Measurements from ENCODE around the gene TNFAIP1.
"Not testable (repeated sequence)": the region's sequence is repeated elsewhere in the genome, so short reads cannot be mapped to it uniquely, and the experiment has no call there.

The TNFAIP1 gene

GRCh38 chr17:28335201-28335958 is at the start of gene TNFAIP1, which contains the start of gene IFT20:
TNFAIP1 (plus strand) TSS chr17:28335761; CDS start chr17:28339522, 3,761 bp downstream.
IFT20 (minus strand) TSS chr17:28335472; CDS start chr17:28331985, 3,487 bp downstream.
- TF ChIP-seq CTCF (IDR thresholded peaks at IDR 0.05; ENCODE audit: borderline replicate concordance, insufficient read depth, low read depth, low read length): no peak
- H3K4me3 ChIP-seq (ENCODE audit: low read depth, low read length): peak within 1 kb of the TSS; percentile 82

- no peak for TF ChIP-seq CTCF (IDR thresholded peaks at IDR 0.05; ENCODE audit: borderline replicate concordance, insufficient read depth, low read depth, low read length)
- no peak overlapping the region for H3K4me3 ChIP-seq (ENCODE audit: low read depth, low read length)
These were observed 49.6 kb upstream of the TNFAIP1 start for GRCh38 chr17:28285965-28286364.

- no peak for TF ChIP-seq CTCF (IDR thresholded peaks at IDR 0.05; ENCODE audit: borderline replicate concordance, insufficient read depth, low read depth, low read length)
- no peak overlapping the region for H3K4me3 ChIP-seq (ENCODE audit: low read depth, low read length)
These were observed 44.9 kb upstream of the TNFAIP1 start for GRCh38 chr17:28290703-28291102.

GRCh38 chr17:28291780-28292330 is 43.7 kb upstream of the TNFAIP1 start:
- no peak for TF ChIP-seq CTCF (IDR thresholded peaks at IDR 0.05; ENCODE audit: borderline replicate concordance, insufficient read depth, low read depth, low read length)
- H3K4me3 ChIP-seq (ENCODE audit: low read depth, low read length): no peak overlapping the region

GRCh38 chr17:28292878-28293277 is 42.7 kb upstream of the TNFAIP1 start:
- H3K4me3 ChIP-seq (ENCODE audit: low read depth, low read length): not testable (repeated sequence)

GRCh38 chr17:28293994-28294393 is 41.6 kb upstream of the TNFAIP1 start:
- no peak for TF ChIP-seq CTCF (IDR thresholded peaks at IDR 0.05; ENCODE audit: borderline replicate concordance, insufficient read depth, low read depth, low read length)

GRCh38 chr17:28295677-28296578 is 39.6 kb upstream of the TNFAIP1 start:
- H3K4me3 ChIP-seq (ENCODE audit: low read depth, low read length): no peak overlapping the region
- TF ChIP-seq CTCF (IDR thresholded peaks at IDR 0.05; ENCODE audit: borderline replicate concordance, insufficient read depth, low read depth, low read length): no peak

More at GRCh38 chr17:28293994-28294393, 41.6 kb upstream of the TNFAIP1 start:
- H3K4me3 ChIP-seq (ENCODE audit: low read depth, low read length): no peak overlapping the region

All from GM12875 (cell line).